DMS53 treated with DMSO at 0.1 percent for 48 hours (cell line): ENCODE measurements around the gene MYL9.
"Not testable (repeated sequence)": the region's sequence is repeated elsewhere in the genome, so short reads cannot be mapped to it uniquely, and the experiment has no call there.

ENCODE experiments used
- DNase-seq: peaks from one replicate; lab custom pipeline; 2025; ENCODE audit not compliant: unreplicated experiment; lab: John Stamatoyannopoulos, UW

MYL9 gene

DNA sequence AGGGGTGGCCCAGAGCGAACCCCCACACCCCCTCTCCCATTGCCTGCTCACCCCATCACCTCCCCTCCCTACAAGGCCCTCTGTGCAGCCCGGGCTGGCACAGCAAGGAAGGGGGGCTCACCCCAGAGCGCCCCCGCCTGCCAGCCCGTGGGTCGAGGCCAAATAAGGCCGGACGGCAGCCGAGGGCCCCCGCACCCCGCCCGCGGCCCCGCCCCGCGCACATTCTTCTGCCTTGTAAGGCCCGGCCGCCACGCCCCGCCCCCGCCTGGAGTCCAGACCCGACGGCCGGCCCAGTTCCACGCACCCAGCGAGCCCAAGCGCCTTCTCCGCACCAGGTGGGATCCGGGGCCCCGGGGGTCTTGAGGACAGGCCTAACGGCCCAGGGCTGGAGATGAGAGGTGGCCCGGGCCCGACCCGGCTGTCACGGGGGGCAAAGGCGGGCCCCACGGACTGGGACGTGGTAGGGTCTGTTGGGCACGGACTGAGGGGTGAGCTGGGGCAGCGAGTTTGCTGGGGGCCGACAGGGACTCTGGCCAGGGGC, at the start of gene MYL9:
Gene MYL9, plus strand, starts transcription at position 293 of the 541 bp plus-strand sequence. CDS start 3,366 bp downstream, outside the sequence.
- no peak for DNase-seq

DNA sequence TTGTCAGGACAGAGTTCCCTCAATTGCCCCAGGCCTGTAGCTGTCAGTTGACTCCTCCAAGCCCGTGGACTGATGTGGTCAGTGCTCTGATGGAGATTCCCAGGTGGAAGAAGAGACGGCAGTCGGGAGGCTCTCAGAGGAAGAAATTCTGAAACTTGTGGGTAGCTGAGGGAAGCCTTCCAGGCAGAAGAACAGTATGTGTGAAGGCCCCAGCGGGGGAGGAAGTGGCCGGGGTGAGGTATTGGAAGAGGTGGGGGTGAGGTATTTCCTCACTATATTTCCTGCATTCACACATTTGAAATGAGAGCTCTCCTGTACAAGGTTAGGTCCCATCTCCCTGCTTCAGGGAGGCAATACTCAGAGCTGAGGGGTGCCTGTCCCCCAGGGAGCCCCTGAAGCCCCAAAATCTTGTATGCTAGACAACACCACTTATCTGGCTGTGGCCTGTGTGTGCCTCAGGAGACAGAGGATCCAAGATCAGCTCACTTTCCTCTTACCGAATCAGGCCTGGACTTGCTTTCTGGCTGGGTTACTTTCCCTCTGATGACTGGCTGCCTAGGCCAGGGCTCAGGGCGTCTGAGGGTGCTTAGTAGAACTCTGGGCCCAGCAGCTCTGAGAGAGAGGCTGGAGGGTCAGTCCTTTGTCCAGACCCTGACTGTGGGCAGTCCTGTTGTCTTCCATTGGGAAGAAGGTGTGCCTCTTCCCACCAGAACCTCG, 49.3 kb upstream of the MYL9 start:
- DNase-seq: no peak

DNA sequence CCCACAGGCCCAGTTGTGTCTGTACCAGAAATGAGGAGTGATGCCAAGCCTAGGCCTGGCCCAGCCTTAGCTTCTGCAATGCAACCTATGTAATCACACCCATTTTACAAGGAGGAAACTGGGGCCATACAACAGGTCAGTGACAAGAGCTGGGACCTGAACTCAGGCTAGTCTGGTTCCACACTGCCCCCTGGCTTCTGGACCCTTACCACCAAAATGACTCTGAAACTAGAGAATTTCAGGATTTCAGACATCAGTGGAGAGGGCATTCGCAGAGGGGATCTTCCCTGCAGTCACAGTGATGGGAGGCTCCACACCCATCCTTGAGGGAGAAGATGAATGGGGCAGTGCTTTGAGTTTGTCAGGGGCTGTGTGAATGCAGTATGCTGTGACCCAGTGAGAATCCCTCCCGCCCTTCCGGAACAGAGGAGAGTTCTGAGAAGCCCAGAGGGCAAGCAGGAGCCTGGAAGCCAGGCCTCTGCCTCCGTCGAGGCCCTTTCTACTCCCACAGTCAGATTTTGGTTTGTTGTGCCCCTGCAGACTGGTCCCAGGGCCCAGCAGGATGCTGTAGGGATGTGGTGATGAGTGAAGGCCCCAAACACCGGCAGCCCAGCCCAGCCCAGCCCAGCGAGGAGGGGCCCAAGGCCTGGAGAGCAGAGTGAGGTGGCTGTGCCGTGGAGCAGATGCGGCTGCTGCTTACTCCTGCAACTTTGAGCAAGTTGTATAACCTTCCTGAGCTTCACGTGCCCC, 48.1 kb upstream of the MYL9 start:
- peak; percentile 13 for DNase-seq

DNA sequence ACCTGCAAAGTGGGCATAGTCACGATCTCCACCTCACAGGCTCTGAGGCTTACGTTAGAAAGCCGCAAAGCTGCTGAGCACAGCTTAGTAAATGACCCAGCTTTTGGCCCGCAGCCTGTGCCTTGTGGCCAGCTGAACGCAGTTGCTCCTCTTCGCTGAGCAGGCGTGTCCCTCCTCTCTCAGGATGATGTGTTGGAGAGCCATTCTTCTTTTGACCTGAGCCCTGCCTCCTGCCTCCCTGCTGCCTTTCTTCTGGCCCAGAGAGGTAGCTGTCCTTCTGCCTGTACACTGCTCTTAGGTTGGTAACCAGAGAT, 47.6 kb upstream of the MYL9 start:
- DNase-seq: no peak

DNA sequence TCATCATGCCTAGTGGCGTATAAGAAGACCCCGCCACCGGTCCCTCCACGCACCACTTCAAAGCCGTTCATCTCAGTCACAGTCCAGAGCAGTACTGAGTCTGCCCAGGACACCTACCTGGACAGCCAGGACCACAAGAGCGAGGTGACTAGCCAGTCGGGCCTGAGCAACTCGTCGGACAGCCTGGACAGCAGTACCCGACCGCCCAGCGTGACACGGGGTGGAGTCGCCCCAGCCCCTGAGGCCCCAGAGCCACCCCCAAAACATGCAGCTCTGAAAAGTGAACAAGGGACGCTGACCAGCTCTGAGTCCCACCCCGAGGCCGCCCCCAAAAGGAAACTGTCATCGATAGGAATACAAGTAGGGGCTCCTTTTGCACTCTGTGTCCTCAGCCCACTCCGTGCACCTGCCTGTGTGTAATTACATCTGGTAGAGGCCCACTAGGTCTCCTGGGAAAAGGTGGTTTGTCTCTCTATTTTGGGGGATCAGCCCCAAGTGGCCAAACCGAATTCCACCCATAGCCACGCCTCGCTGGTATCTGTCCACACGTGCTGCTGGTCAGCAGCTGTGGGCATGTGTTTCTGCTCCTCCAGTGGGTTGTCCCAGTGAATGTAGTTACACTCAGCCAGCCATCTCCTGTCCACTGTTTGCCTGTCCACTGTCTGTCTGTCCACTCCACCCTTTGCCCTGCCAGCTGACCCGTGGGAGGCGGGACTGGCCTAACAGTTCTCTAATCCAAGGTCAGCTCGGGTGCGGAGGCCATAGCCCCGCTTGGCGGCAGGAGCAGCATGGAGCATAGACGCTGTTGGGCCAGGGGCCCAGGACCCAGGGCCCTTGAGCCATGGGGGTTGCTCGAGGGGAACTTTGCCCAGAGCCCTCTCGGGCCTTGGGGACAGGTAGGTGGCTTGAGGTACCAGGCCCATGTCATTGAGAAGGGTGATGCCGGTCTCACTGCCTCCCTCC, 44.3 kb upstream of the MYL9 start:
- DNase-seq: no peak

DNA sequence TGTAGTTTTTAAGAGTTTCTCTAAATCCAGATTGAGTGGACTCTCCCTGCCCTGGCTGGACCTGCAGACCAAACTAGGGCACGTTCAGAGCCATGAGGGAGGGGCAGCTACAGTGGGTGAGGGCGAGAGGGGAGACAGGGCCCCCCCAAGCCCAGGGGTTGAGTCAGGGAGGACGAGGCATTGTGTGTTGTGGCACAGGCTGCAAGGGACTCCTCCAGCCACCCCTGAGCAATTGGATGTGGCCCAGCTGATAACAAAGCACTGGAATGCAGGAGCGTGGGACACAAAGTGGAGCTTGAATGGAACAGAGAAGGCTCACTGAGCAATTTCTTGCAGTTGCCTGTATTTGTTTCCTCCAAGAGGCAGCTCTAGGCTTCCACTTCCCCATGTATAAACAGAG, 43.5 kb upstream of the MYL9 start:
- DNase-seq: no peak

DNA sequence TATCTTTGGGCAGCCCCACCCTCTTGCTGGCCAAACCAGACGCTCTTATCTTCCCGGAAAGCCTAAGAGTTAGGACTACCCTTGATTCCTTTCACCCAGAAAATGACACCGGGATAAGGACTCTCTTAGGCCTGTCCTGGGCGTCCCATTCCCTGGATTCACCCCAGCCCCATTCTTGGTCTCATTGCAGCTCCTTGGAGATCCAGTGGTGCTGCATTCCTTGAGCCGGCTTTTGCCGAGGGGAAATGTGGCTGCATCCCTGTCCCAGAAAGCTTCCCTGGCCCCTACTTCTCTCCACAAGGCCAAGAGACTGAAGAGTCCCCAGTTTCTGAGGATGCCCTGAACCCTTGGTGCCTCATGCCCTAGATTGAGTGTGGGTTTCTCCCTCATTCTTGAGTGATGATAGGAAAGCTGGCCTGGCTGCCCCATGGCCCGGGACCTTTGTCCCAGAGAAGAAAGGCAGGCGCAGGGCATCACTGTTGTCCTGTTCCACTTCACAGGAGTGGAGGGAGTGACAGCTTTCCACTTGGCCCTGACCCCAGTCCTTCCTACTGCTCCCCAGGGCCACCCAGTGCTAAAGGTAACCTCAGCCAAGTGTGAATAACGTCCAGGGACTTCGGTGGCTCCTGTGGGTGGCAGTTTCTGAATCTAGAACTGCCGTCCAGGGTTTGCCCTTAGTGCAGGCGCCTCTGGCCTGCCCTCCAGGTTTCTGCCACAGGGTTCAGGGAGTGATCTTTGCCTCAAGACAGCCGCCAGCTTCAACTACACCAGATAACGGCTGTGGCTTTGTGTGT, 42.7 kb upstream of the MYL9 start:
- DNase-seq: no peak

DNA sequence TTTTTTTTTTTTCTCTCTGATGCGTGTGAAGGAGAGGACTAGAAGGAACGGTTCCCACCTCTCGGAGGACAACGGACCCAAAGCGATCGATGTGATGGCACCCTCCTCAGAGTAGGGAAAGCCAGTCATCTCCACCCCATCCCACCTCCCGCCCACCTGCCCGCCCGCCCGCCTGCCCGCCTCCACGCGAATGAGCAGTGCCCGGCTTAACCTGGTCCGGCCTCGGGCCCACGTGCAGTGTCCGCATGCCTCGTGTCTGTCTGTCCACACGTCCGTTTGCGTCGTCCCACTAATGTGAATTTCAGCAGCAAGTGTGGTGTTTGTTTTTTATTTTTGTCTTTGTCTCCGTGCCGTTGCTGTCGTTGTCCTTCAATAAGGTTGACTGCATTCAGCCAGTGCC, 42.1 kb upstream of the MYL9 start:
- no peak for DNase-seq

- no peak for DNase-seq
Observed at GRCh38 chr20:36499723-36500501, 41.4 kb upstream of the MYL9 start.

GRCh38 chr20:36501367-36502006, 39.8 kb upstream of the MYL9 start:
- DNase-seq: no peak

- no peak for DNase-seq
Observed at GRCh38 chr20:36504295-36504694, 37.0 kb upstream of the MYL9 start.

DNA sequence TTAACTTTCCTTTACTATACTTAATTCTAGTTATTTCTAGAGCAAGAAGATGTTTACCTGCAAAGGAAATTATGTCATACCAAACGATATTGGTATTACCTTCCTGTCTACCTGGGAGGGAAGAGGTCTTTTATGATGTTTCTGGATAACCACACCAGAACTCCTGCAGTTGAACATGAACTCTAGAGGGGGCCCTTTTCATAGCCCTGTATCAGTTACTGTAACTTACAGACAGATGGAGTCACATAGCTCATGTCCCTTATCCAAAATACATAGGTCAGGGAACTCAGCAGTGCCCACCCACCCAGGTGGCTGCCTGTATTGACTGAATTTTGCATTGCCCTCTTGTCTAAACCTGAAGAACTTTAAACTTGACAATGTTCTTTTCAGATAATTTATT, 35.1 kb upstream of the MYL9 start:
- DNase-seq: no peak

DNA sequence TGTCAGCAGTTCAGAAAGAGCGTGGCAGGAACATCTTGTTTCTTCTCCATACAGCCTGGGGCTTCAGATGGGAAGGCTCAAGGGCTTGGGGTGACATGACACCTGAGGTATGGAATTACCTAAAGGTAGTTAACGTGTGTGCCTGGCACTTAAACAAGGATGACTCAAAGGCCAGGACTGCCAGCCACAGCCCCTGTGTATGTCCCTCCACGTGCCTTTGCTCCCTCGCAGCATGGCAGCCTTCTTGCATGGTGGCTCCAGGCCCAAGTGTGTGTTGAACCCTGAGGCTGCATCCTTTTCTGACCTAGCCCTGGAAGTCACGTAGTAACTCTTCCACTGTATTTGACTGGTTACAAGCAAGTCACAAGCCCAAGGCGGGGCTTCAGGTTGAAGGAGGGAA, 33.6 kb upstream of the MYL9 start:
- no peak for DNase-seq

- DNase-seq: no peak
Observed at GRCh38 chr20:36519012-36519719, 22.2 kb upstream of the MYL9 start.

DNA sequence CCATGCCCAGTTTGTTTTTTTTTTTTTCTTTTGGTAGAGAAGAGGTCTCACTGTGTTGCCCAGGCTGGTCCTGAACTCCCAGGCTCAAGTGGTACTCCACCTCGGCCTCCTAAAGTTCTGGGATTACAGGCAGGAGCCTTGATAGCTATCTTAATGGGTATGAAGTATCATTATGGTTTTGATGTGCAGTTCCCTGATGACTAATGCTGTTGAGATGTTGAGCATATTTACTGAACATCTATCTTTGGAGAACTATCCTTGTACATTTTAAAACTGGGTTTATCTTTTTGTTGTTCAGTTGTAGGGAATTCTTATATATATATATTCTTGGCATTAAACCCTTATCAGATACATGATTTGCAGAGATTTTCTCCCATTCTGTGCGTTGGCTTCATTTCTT, 21.4 kb upstream of the MYL9 start:
- DNase-seq: no peak

DNA sequence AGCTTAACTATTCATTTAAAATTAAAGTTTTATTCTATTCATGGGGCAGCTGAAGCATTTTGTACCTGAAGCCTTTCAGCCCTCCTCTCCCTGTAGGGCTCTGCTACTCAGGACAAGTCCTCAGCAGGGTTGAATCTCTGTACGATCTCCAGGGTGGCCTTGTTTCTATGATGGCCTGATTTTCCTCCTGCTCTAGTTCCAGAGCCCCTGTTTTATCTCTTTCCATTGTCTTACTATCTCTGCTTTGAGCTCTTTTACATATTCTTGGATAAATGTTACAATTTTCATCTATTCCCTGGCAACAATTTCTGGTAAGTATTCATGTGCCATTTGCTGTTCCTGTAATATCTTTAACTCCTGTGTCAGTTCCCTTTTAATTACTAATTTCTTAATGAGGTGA, 19.8 kb upstream of the MYL9 start:
- DNase-seq: no peak

DNA sequence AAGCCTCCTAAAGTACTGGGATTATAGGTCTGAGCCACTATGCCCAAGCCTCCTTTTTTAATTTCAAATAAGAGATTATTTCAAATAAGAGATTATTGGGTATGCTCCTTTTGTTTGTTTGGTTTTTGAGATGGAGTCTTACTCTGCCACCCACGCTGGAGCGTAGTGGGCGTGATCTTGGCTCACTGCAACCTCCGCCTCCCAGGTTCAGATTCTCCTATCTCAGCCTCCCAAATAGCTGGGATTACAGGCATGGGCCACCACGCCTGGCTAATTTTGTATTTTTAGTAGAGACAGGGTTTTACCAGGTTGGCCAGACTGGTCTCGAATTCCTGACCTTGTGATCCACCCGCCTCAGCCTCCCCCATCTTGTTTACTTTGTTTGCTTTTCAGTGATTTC, 18.9 kb upstream of the MYL9 start:
- DNase-seq: not testable (repeated sequence)

- DNase-seq: no peak
Observed at GRCh38 chr20:36523341-36523740, 18.0 kb upstream of the MYL9 start.
